OCI-LY1 (cell line): ENCODE results near the gene XPR1.

ENCODE experiments used
- H2AFZ ChIP-seq: fragments of 200-600 bp; sonication (generic), shearing (Covaris generic); 2 replicates; pipeline ENCODE4 v1.6.0; 2014; ENCODE audit warnings: antibody characterized with exemption, mild to moderate bottlenecking, low read length
- H3F3A ChIP-seq: fragments of 200-600 bp; sonication (generic), shearing (Covaris generic); 2 replicates; pipeline ENCODE4 v1.6.0; 2014; ENCODE audit warnings: mild to moderate bottlenecking, antibody characterized with exemption, low read length, moderate library complexity; ENCODE audit not compliant: insufficient read depth
- H3K27ac ChIP-seq: fragments of 200-600 bp; sonication (generic); 2 replicates; pipeline ENCODE4 v1.5.1; 2014; ENCODE audit warnings: low read length, mixed run types, mild to moderate bottlenecking, low read depth; ENCODE audit not compliant: poor library complexity, severe bottlenecking
- H3K27me3 ChIP-seq: fragments of 200-600 bp; sonication (generic); 2 replicates; pipeline ENCODE4 v1.6.0; 2014; ENCODE audit warnings: antibody characterized with exemption, mild to moderate bottlenecking, low read length, moderate library complexity; ENCODE audit not compliant: insufficient read depth
- H3K36me3 ChIP-seq: fragments of 200-600 bp; sonication (generic); 2 replicates; pipeline ENCODE4 v1.6.1; 2014; ENCODE audit warnings: mild to moderate bottlenecking, antibody characterized with exemption, low read length, moderate library complexity, mixed read lengths; ENCODE audit not compliant: insufficient read depth
- H3K4me1 ChIP-seq: fragments of 200-600 bp; sonication (generic); 2 replicates; pipeline ENCODE4 v1.5.1; 2014; ENCODE audit warnings: mild to moderate bottlenecking, low read length, moderate library complexity; ENCODE audit not compliant: insufficient read depth, severe bottlenecking
- H3K4me2 ChIP-seq: fragments of 200-600 bp; sonication (generic), shearing (Covaris generic); 2 replicates; pipeline ENCODE4 v1.6.1; 2014; ENCODE audit warnings: low read length
- H3K4me3 ChIP-seq: fragments of 200-600 bp; sonication (generic); 2 replicates; pipeline ENCODE4 v1.5.1; 2014; ENCODE audit warnings: low read length, low read depth, mild to moderate bottlenecking, mixed read lengths; ENCODE audit not compliant: poor library complexity, severe bottlenecking
- H3K79me2 ChIP-seq: fragments of 200-600 bp; shearing (Covaris generic); 2 replicates; pipeline ENCODE4 v1.6.1; 2016; ENCODE audit warnings: mixed run types, low read length, mixed read lengths; ENCODE audit not compliant: insufficient read depth
- H3K9ac ChIP-seq: fragments of 200-600 bp; sonication (generic), shearing (Covaris generic); 2 replicates; pipeline ENCODE4 v1.6.1; 2014; ENCODE audit warnings: mild to moderate bottlenecking, low read length, mixed read lengths
- H3K9me2 ChIP-seq: fragments of 200-600 bp; sonication (generic), shearing (Covaris generic); 2 replicates; pipeline ENCODE4 v1.6.1; 2014; ENCODE audit warnings: low read depth, mild to moderate bottlenecking, low read length, mixed read lengths
- H3K9me3 ChIP-seq: fragments of 200-600 bp; shearing (Covaris generic); 2 replicates; pipeline ENCODE4 v1.6.1; 2014; ENCODE audit warnings: low read length, mixed read lengths
- H4K20me1 ChIP-seq: fragments of 200-600 bp; sonication (generic), shearing (Covaris generic); 2 replicates; pipeline ENCODE4 v1.6.0; 2016; ENCODE audit warnings: mild to moderate bottlenecking, low read length; ENCODE audit not compliant: insufficient read depth
- CTCF ChIP-seq: fragments of 200-600 bp; sonication (generic), shearing (Covaris generic); IDR thresholded peaks from 2 replicates; pipeline ENCODE4 v1.5.1; 2017; ENCODE audit warnings: mild to moderate bottlenecking, antibody characterized with exemption, low read length, moderate library complexity, mixed read lengths
- EZH2 ChIP-seq: fragments of 200-600 bp; sonication (generic), shearing (Covaris generic); IDR thresholded peaks from 2 replicates; pipeline ENCODE4 v1.8.0; 2017; ENCODE audit warnings: borderline replicate concordance, mixed run types, mild to moderate bottlenecking, antibody characterized with exemption, low read length, moderate library complexity, mixed read lengths

Gene XPR1

GRCh38 chr1:180606155-180606554 is 25.7 kb upstream of the XPR1 start:
- Histone ChIP-seq H3K36me3 (no peaks in the 10 kb centered on the region), H3K27ac (no peak overlapping the region), H3K4me2 (no peak overlapping the region), H2AFZ (no peak overlapping the region), H3K79me2 (no peaks in the 10 kb centered on the region), H4K20me1 (no peaks in the 10 kb centered on the region), H3K9me3 (no peaks in the 10 kb centered on the region), H3K9ac (no peak overlapping the region), H3K27me3 (no peaks in the 10 kb centered on the region), H3K9me2 (no peaks in the 10 kb centered on the region), H3K4me3 (no peak overlapping the region), H3K4me1 (peaks cover 8% of the 10 kb centered on the region), H3F3A (no peaks in the 10 kb centered on the region)
- no peak for TF ChIP-seq CTCF
- TF ChIP-seq EZH2 = no peak

GRCh38 chr1:180609643-180610555 is 21.9 kb upstream of the XPR1 start:
- Histone ChIP-seq H3K9me3 (no peaks in the 10 kb centered on the region), H3K9ac (no peak overlapping the region), H3K4me1 (peaks cover 21% of the 10 kb centered on the region), H3K27me3 (no peaks in the 10 kb centered on the region), H3K27ac (no peak overlapping the region), H4K20me1 (no peaks in the 10 kb centered on the region), H3K4me3 (no peak overlapping the region), H3K36me3 (no peaks in the 10 kb centered on the region), H3K9me2 (no peaks in the 10 kb centered on the region), H3F3A (0 out of 2 replicates have a peak, but pooled peaks cover 5% of the 10 kb centered on the region), H2AFZ (peak overlapping the region; percentile 94), H3K4me2 (no peak overlapping the region), H3K79me2 (no peaks in the 10 kb centered on the region)
- TF ChIP-seq CTCF = no peak
- no peak for TF ChIP-seq EZH2

- no peak overlapping the region for H3K27ac ChIP-seq
- H3K4me1 ChIP-seq = peaks cover 21% of the 10 kb centered on the region
- no peak overlapping the region for H3K4me3 ChIP-seq
- no peaks in the 10 kb centered on the region for H3K9me2 ChIP-seq
- no peaks in the 10 kb centered on the region for H3K27me3 ChIP-seq
- no peak overlapping the region for H2AFZ ChIP-seq
- H3K79me2 ChIP-seq = no peaks in the 10 kb centered on the region
- no peak for TF ChIP-seq EZH2
- no peak for TF ChIP-seq CTCF
- no peak overlapping the region for H3K9ac ChIP-seq
- H3K36me3 ChIP-seq = no peaks in the 10 kb centered on the region
- H3K4me2 ChIP-seq = no peak overlapping the region
- no peaks in the 10 kb centered on the region for H3K9me3 ChIP-seq
- H4K20me1 ChIP-seq = no peaks in the 10 kb centered on the region
- 0 out of 2 replicates have a peak, but pooled peaks cover 5% of the 10 kb centered on the region for H3F3A ChIP-seq
Observed at GRCh38 chr1:180610556-180611015, 21.2 kb upstream of the XPR1 start.
